KBM-7 (cell line): ENCODE results near the gene ACVR2B.
"Not testable (repeated sequence)": the region's sequence is repeated elsewhere in the genome, so short reads cannot be mapped to it uniquely, and the experiment has no call there.

ENCODE experiments used
- DNase-seq: peaks from one replicate; pipeline ENCODE4 v3.0.0-alpha.2; 2015
- in situ Hi-C: fragments of 300-500 bp; cut with MboI; formaldehyde crosslinking; loops from 2 replicates; pipeline ENCODE4 v1.14.3; 2020; ENCODE audit warnings: low sequenced_read_pairs, low pct_unique_long_range_greater_than_20kb, mixed read lengths

The ACVR2B gene

DNA sequence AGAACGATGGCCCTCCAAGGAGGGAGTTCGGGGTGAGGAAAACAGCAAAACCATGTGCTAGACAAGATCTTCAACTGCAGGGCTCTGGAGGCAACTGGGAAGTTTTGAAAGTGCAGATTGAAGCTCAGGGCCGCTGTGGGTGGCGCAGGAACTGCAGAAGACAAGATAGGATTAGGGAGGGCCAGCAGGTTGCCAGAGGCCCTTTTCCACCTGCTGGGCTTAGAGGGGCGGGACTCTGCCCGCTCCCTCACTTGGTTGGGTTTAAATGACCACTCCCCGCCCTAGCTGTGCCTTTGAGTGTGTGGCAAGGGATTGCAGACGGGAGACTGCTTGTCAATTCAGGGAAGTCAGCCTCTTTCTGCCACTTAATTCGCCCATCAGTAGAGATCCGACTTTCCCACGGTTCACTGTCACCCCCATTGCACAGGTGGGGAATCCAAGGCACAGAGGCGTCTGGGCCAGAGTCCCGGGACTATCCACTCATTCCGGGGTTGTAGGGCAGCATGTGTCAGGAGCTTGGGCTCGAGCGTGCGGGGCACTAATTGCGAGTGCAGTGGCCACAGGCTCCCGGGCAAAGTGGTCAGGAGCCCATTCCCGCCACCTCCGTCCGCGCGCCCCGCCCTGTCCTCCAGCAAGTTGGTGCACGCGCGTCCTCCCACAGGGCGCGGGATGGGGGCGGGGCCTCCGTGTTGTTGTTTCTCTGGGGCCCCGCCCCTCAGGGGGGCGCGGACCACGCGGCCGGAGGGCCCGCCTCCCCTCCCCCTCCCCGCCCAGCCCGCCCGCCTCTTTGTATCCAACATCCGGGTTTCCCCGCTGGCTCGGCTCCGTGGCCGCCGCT, at the start of gene ACVR2B:
Gene ACVR2B (plus strand): TSS at position 816 of the 838 bp plus-strand sequence. CDS start 433 bp downstream, outside the sequence.
- DNase-seq, result peak; percentile 64

DNA sequence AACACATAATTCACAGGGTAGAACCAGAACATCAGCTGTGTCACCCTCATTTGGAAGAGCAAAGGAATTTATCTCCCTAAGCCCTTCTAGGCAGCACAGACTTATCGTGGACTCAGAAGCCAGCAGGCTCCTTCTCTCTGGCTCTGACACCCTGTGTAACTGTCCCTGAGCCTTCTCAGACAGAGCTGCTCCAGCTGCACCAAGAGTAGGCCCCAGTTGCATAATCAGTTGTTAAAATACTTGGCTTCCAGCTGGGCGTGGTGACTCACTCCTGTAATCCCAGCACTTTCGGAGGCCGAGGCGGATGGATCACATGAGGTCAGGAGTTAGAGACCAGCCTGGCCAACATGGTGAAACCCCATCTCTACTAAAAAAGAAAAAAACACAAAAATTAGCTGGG, 49.4 kb upstream of the ACVR2B start:
- no peak for DNase-seq
- in situ Hi-C loops, result no loop called here

More for the DNA sequence above, at the start of gene ACVR2B:
- in situ Hi-C loops, result no loop called here

- DNase-seq, result no peak
- in situ Hi-C loops, result no loop called here
These were observed 42.1 kb upstream of the ACVR2B start for GRCh38 chr3:38411591-38411990.

DNA sequence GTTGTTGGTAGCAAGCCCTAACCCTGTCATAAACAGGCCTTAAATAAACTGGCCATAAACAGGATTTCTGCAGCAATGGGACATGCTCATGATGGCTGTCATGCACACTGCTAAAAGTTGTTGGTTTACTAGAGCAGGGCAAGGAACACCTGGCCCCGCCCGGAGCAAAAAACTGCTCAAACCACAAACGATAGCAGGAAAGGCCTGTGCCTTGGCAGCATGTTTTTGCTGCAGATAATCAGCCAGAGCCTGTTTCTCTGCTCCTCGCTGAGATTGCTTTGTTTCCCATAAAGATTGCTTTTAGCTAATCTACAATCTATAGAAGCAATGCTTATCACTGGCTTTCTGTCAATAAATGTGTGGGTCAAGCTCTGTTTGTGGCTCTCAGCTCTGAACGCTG, 32.9 kb upstream of the ACVR2B start:
- DNase-seq, in situ Hi-C loops: not testable (repeated sequence)

GRCh38 chr3:38421679-38422336, 31.9 kb upstream of the ACVR2B start:
- in situ Hi-C loops, result no loop called here
- no peak for DNase-seq

DNA sequence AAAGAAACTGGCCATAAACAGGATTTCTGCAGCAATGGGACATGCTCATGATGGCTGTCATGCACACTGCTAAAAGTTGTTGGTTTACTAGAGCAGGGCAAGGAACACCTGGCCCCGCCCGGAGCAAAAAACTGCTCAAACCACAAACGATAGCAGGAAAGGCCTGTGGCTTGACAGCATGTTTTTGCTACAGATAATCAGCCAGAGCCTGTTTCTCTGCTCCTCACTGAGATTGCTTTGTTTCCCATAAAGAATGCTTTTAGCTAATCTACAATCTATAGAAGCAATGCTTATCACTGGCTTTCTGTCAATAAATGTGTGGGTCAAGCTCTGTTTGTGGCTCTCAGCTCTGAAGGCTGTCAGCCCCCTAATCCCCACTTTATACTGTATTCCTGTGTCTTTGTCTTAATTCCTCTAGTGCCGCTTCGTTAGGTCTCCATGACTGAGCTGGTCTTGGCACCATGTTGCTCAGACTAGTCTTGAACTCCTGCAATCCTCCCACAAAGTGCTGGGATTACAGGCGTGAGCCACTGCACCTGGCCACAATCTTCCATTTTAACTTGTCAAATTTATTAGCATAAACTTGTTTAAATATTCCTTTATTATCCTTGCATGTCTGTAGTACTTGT, 26.8 kb upstream of the ACVR2B start:
- DNase-seq, result peak; percentile 36
- in situ Hi-C loops, result not testable (repeated sequence)

- in situ Hi-C loops, DNase-seq: not testable (repeated sequence)
These were observed 20.6 kb upstream of the ACVR2B start for GRCh38 chr3:38432871-38433658.

GRCh38 chr3:38433661-38434060, 20.0 kb upstream of the ACVR2B start:
- in situ Hi-C loops, DNase-seq: not testable (repeated sequence)

GRCh38 chr3:38438436-38439069, 15.1 kb upstream of the ACVR2B start:
- peak; percentile 84 for DNase-seq
- in situ Hi-C loops, result not testable (repeated sequence)

- DNase-seq, in situ Hi-C loops: not testable (repeated sequence)
These were observed 10.5 kb upstream of the ACVR2B start for GRCh38 chr3:38443205-38443604.

DNA sequence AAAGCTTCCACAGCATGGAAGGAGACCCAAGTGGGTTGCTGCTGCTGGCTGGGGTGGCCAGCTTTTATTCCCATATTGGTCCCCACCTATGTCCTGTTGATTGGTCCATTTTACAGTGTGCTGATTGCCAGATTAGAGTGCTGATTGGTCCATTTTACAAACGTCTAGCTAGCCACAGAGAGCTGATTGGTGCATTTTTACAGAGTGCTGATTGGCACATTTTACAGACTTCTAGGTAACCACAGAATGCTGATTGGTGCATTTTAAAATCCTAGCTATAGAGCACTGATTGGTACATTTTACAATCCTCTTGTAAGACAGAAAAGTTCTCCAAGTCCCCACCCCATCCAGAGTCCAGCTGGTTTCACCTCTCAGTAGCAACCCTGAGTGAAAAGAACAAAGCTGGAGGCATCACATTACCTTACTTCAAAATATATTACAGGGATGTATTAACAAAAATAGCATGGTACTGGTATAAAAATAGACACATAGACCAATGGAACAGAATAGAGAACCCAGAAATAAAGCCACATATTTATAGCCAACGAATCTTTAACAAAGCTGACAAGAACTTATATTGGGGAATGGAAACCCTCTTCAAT, 7.5 kb upstream of the ACVR2B start:
- DNase-seq, result no peak
- in situ Hi-C loops, result no loop called here

- DNase-seq, result no peak
- in situ Hi-C loops, result no loop called here
These were observed 6.9 kb upstream of the ACVR2B start for GRCh38 chr3:38446812-38447211.

GRCh38 chr3:38450853-38451252, 2.8 kb upstream of the ACVR2B start:
- DNase-seq, result no peak
- in situ Hi-C loops, result no loop called here

DNA sequence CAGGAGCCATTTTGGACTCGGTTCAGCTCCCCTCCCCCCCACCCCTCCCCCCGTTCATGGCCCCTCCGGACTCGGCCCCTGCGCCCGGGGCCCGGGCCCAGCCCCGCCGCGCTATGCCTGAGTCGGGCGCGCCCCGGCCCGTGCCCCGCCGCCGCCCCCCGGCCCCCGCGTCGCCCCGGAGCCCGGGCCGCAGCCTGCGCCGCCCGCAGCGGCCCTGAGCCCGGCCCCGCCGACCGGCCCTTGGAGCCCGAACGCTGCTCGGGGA, 155 bp downstream of the ACVR2B start:
- in situ Hi-C loops, result no loop called here

GRCh38 chr3:38454178-38454883, 641 bp downstream of the ACVR2B start:
- in situ Hi-C loops, result no loop called here
- peak; percentile 32 for DNase-seq

More for the DNA sequence above, 155 bp downstream of the ACVR2B start:
- no peak for DNase-seq

GRCh38 chr3:38454884-38455638, 1.4 kb downstream of the ACVR2B start:
- in situ Hi-C loops, result no loop called here
- DNase-seq, result peak; percentile 40

- peak; percentile 57 for DNase-seq
- in situ Hi-C loops, result no loop called here
These were observed 2.1 kb downstream of the ACVR2B start for GRCh38 chr3:38455639-38456430.
